GM12875 (cell line): ENCODE measurements around the gene TGFA.
A peak's percentile ranks its signal among the peaks of the same experiment; 100 is the strongest.

ENCODE experiments used
- H3K4me3 ChIP-seq: one replicate; pipeline ENCODE4 v1.5.1; 2011; ENCODE audit warnings: low read depth, low read length, control low read depth
- CTCF ChIP-seq: IDR thresholded peaks from 2 replicates; pipeline ENCODE4 v1.5.1; 2011; ENCODE audit warnings: low read depth, mild to moderate bottlenecking, control low read depth, inconsistent platforms, low read length, moderate library complexity, borderline replicate concordance; ENCODE audit not compliant: insufficient read depth

The TGFA gene

DNA sequence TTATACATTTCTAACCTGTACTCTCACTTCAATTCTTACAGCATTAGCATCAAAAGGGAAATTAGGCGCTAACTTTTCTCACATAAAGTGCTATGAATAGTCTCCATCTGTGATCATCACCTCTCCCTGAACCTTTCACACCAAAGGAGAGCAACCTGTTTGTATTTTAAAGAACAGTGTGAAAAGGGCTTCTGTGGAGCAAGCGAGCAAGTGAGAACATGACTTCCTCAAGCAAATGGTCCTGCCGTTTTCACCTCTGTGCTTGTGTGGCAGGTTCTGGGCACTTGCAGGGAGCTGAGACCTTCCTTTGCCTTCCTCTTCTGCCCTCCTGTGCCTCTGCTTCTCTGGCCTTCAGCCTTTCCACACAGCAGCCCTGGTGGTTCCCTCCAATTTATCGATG lies 51.9 kb downstream of the TGFA start:
- H3K4me3 ChIP-seq = no peak overlapping the region
- no peak for TF ChIP-seq CTCF

- H3K4me3 ChIP-seq = no peak overlapping the region
- TF ChIP-seq CTCF = no peak
Observed at GRCh38 chr2:70501215-70501614, 52.4 kb downstream of the TGFA start.

- no peak for TF ChIP-seq CTCF
Observed at GRCh38 chr2:70499253-70499652, 54.4 kb downstream of the TGFA start.

GRCh38 chr2:70498528-70498927 lies 55.1 kb downstream of the TGFA start:
- H3K4me3 ChIP-seq = no peak overlapping the region
- TF ChIP-seq CTCF = no peak

More at GRCh38 chr2:70499253-70499652, 54.4 kb downstream of the TGFA start:
- H3K4me3 ChIP-seq = no peak overlapping the region

DNA sequence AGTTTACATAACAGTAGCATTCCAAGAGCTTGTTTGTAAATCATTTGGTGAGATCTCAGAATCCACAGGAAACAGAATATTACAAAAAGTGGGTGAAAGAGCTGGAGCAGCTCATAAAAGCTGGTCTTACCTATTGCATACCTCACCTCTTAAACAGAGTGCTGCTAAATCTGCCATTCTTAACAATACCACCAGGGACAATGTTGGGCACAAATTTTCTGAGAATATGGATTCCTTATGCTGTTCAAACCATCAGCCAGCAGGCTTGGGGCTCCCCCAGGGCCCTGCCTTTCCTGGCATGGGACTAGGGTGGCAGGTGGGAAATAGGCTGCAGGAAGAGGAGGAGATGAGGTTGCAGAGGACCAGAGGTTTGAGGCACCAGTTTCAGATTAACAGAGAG lies 55.6 kb downstream of the TGFA start:
- H3K4me3 ChIP-seq = no peak overlapping the region

DNA sequence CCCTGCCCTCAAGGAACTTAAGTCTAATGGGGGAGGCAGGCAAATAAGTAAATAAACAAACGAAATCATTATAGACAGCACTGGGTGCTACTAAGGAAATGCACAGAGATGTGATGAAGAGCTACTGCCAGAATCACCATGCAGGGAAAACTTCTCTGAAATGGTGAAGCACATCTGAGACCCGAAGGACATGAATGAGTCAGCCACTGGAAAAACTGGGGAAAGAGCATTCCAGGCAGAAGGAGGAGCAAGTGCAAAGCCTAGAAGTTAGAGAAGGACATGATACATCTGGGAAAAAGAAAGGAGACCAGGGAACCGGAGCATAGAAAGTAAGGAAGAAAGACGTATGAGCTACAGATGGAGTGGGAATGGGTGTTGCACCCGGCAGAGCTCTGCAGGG lies 56.8 kb downstream of the TGFA start:
- H3K4me3 ChIP-seq = no peak overlapping the region
- TF ChIP-seq CTCF = no peak

More for the DNA sequence above, 55.6 kb downstream of the TGFA start:
- peak; percentile 45; the same call in 1 of the 2 replicates for TF ChIP-seq CTCF

DNA sequence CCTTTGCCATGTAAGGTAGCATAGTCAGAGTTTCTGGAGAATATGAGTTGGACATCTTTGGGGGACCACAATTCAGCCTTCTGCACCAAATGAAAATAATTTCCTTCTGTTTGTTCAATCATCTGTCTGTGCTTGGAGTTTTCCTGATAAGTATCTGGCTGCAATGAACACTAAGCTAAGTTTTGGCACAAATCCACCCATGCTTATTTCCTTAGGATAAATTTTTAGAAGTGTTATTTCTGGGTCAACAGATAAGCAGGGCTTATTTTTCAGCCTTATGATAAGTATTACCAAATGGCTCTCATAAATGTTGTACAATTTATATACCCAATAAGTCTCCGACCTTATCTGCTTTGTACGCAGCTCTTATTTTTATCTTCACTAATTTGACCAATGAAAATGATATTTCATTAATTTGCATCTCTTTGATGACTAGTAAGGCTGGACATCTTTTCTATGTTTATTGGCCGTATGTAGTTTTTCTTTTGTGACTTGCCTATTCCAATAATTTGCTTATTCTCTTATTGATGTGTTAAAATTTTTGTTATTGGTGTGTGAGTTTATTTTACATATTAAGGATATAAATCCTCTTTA lies 59.2 kb downstream of the TGFA start:
- TF ChIP-seq CTCF = no peak
- no peak overlapping the region for H3K4me3 ChIP-seq
